ENCODE results near the gene ATN1.

Gene ATN1

DNA sequence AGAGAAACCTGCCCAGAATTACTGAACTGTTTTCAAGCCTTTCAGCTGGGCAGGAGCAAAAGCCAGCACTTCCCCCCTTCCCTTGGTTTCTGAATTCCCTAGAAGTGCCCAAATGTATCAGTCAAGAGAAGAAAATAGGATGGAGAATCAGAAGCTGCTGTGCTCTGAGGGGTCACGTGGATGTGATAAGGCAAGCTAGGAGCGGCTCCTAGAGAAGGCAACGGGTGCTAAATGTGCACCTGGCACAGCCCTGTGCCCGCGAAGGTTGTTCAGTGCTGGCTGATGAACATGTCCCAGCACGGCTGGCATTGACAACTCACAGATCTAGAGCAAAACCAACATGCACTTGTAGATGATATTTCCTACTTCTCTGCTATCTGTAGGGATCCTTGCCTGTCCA, 51.3 kb downstream of the ATN1 start:
- DNase-seq: no peak

DNA sequence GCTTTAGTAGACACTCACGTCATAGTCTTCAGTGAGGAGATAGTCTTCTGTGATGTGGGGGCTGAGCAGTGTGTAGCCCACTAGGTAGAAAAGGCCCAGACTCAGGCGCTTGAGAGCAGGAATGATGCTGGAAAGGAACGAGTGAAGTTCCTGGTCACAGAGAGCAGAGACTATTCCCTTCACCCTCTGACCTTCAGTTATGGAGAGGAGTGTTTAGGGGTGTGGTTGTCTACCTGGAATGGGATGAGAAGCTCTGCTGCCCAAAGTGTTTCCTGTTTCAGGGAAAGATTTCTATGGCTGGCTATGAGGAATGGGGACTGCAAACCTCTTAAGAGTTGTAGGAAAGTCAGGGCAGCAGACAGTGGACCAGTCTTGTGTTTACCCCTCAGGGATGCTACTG, 51.7 kb downstream of the ATN1 start:
- no peak for DNase-seq

DNA sequence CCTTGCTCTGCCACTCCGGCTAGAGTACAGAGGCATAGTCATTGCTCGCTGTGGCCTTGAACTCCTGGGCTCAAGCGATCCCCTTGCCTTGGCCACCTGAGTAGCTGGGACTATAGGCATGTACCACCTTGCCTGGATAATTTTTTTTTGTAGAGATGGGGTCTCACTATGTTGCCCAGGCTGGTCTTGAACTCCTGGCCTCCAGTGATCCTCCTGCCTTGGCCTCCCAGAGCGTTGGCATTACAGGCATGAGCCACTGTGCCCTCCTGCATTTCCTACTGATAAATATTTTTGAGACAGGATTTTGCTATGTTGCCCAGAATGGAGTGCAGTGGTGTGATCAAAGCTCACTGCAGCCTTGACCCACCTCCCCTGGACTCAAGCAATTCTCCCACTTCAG, 52.3 kb downstream of the ATN1 start:
- no peak for DNase-seq

DNA sequence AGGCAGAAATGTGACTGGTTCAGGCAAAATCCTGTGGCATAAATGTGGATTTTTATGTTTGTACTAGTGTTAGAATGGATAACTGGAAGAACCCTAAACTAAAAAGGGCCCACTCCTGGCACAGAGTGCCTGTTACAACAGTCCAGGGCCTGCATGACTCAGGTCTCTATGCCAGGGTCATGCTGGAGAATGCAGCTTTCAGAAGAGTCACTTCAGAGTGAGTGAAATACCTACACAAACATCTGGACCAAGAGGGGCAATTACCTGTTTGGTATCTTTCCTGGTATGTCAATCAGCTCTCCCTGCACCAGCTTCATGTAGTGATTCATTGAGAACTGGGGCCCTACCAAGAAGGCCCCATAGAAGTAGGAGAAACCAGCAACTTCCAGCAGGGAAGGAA, 53.0 kb downstream of the ATN1 start:
- no peak for DNase-seq

DNA sequence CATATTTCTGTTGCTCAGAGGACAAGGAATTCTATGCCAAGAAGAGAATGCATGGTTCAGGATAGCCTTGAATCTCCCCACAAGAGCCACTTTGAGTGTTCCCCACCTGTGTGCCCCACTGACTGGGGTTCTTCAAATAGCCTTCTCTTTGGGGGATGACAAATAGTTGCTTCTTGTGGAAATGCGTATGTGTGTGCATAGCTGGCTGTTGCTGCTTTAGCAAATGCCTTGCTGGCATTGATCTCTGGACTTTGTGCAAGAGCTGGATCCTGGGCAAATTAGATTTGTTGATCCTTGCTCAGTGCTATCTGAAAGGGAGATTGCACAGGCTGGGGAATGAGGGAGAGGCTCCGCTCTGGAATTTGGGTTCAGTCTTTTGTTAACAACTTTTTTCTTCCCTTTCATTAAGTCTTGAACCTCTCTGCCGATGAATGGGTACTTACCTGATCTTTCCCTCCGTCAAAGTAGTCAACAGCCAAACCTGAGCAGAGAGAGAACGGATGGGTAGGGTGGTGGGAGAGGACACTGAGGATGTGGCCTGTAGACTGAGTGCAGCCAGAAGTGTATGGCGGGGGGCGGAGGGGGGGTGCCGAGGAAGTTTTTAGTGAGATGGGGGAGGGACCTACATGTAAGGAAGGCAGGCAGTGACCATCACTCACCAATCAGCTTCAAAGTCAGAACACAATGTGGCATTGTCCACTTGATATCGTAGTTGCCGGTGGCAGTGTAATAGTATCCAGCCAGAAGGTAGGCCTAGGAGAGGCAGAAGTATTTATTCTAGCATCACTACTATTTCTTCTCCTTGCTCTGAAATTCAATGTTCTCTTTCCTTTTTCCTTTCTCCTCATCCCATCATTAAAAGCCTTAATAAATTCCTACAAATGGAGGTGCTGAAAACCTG, 53.6 kb downstream of the ATN1 start:
- DNase-seq: no peak

DNA sequence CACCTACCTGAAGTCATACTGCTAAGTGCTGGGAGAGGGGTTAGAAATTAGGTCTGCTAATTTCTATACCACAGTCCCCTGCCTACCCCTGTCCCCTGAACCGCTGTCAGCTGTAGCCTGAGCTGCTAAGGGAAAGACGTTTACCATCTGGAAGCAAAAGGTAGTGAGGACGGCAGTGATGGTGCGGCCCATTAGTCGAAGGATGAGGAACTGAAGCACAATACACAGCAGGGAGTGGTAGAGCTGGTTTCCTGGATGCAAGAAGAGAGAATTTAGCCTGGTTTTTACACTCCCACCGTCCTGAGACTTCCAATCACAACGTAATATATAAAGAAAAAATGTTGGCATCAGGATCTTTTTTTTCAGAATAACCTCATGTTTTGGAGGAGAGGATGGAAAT, 54.8 kb downstream of the ATN1 start:
- no peak for DNase-seq

DNA sequence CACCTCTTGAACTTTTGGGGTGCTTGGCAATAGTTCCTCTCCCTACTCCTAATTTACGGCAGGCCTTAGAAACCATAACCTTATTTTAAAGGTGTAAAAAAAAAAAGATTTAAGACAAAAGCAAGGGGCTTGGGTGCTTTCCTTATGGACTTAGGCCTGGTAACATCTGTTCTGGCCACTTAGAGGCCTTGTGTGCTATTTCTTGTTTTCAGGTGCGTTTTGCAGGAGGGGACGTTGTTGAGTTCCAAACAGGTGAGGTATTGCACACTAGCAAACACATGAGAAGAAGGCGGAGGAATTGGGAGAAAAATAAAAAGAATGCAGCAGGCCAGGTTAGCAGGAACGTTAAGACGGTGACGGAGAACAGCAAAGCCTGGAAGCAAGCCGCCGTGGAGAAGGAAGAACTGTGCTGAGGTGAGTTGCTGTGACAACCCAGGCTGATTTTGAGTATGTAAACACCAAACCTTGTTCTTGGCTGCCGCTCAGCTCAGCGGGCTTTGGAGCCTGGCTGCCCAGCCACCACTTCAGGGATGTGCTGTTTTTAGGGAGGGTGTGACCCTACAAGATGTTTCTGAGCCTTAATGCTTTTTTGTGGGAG, 60.3 kb downstream of the ATN1 start:
- no peak for DNase-seq
